GM12891 (cell line): Measurements from ENCODE around the gene PDE8A.

Experiments used
- PAX5 ChIP-seq: IDR thresholded peaks from 2 replicates; pipeline ENCODE4 v1.6.1; 2011; ENCODE audit warnings: low read length, moderate library complexity, mild to moderate bottlenecking; ENCODE audit not compliant: insufficient read depth, severe bottlenecking
- POLR2A ChIP-seq: IDR thresholded peaks from 2 replicates; pipeline ENCODE4 v1.6.1; 2011; ENCODE audit warnings: low read depth, low read length, control low read depth
- POLR2AphosphoS5 ChIP-seq: IDR thresholded peaks from 2 replicates; pipeline ENCODE4 v1.6.1; 2011; ENCODE audit warnings: low read depth, low read length, control low read depth
- POU2F2 ChIP-seq: IDR thresholded peaks from 2 replicates; pipeline ENCODE4 v1.6.1; 2011; ENCODE audit warnings: low read depth, mild to moderate bottlenecking, control low read depth, low read length, moderate library complexity
- SPI1 ChIP-seq: IDR thresholded peaks from 2 replicates; pipeline ENCODE4 v1.6.1; 2011; ENCODE audit warnings: low read depth, low read length, control low read depth
- TAF1 ChIP-seq: IDR thresholded peaks from 2 replicates; pipeline ENCODE4 v1.6.1; 2011; ENCODE audit warnings: low read depth, low read length, control low read depth

GRCh38 chr15:85072917-85073316, 91.3 kb downstream of the PDE8A start:
- TF ChIP-seq POLR2AphosphoS5 (no peak), POLR2A (no peak), SPI1 (no peak), TAF1 (no peak), POU2F2 (no peak), PAX5 (no peak)
